Activated effector memory CD4-positive, alpha-beta T cell treated with Interleukin-2 at 50 U/mL for 16 hours (primary cell): Measurements from ENCODE around the gene EBLN1.
"Not testable (repeated sequence)": the region's sequence is repeated elsewhere in the genome, so short reads cannot be mapped to it uniquely, and the experiment has no call there.

Experiments used
- DNase-seq: peaks from one replicate; pipeline ENCODE4 v3.0.0-alpha.2; 2020

The EBLN1 gene

DNA sequence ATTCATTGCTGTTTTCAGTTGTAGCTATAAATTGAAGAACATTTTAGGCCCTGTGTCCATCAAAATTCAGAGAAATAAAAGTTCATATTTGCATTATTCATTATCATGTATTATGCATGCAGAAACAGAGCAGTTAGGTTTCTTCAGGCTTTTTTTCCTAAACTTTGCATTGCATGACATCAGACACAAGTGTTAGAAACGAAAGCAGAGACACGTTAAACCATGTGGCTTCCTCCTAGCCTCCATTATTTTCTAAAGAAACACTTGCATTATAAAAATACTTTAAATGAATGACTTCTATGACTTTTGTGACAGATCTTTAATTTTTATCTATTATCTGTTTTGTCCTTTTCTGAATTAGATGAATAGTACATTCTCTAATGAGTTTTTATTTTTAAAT, 8.8 kb upstream of the EBLN1 start:
- DNase-seq: no peak

- no peak for DNase-seq
Observed at GRCh38 chr10:22222236-22223190, 4.7 kb upstream of the EBLN1 start.

DNA sequence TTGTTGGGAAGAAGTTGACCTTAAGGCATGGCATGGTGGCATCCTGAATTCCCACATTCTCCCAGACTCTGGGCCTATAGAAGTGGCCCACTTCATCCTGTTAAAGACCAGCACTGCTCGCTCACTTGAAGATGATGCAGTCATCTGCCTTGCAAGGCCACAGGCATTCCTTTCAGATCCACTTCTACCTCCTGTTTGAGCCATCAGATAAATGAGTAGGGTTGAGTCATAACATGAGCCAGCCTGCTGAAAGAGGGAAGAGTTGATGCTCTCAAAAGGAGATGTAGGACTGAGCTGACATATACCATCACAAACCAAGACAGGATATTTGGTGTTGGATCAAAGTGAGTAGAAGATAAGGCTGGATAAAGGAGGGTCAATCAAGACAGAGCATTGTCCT, 1.5 kb upstream of the EBLN1 start:
- DNase-seq: no peak

GRCh38 chr10:22218448-22218847, 633 bp upstream of the EBLN1 start:
- no peak for DNase-seq

DNA sequence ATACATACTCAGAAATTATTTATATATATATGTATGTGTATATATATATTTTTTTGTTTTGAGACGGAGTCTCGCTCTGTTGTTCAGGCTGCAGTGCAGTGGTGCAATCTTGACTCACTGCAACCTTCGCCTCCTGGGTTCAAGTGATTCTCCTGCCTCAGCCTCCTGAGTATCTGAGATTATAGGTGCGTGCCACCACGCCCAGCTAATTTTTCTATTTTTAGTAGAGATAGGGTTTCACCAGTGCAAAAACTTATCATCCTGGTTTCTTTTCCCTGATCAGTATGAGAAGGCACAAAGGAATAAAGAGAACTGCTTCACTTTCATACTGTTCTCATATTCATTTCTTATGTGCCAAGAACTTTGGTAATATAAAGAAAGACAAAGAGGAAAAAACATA, 731 bp downstream of the EBLN1 start:
- DNase-seq: not testable (repeated sequence)

DNA sequence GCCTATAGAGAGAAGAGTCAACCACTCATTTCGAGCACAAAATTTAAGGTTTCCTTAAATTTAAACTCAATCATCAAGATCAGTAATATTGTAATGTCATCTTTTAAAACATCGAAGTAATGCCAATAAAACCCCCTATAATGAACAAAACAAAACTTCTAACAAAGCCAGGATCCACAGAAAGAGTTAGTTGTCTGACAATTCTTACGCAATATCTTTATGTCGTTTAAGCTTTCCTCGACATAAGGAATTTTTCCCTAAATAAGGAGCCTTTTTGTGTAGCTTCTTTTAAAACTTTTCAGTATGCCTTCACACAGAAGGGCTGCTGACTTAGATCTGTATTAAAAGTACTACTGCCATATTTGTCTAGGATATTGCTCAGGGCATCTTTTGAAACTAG, 7.5 kb downstream of the EBLN1 start:
- DNase-seq: no peak

- DNase-seq: no peak
Observed at GRCh38 chr10:22193945-22194344, 23.9 kb downstream of the EBLN1 start.

DNA sequence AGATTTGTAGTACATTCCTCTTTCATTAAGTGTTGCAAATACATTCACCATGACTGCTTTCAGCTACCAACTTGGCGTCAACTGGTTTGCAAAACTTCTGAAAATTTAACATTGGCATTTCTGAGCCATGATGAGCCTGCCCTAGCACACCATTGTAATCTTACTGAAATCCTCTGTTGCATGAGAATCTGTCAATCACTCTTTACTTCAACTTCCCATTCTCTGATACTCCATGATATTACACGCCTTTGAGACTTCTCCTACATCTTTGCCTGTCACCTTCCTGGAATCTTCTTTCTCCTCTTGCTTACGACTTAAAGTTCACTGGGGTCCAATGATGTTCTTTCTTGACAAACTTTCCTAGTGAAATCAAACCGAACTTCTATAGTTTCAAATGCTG, 32.2 kb downstream of the EBLN1 start:
- no peak for DNase-seq

- DNase-seq: no peak
Observed at GRCh38 chr10:22183771-22184461, 33.9 kb downstream of the EBLN1 start.

- no peak for DNase-seq
Observed at GRCh38 chr10:22180724-22181123, 37.1 kb downstream of the EBLN1 start.

- DNase-seq: no peak
Observed at GRCh38 chr10:22174442-22174841, 43.4 kb downstream of the EBLN1 start.

- DNase-seq: no peak
Observed at GRCh38 chr10:22171131-22171530, 46.7 kb downstream of the EBLN1 start.

GRCh38 chr10:22170582-22170981, 47.2 kb downstream of the EBLN1 start:
- no peak for DNase-seq

GRCh38 chr10:22159979-22160378, 57.8 kb downstream of the EBLN1 start:
- no peak for DNase-seq

DNA sequence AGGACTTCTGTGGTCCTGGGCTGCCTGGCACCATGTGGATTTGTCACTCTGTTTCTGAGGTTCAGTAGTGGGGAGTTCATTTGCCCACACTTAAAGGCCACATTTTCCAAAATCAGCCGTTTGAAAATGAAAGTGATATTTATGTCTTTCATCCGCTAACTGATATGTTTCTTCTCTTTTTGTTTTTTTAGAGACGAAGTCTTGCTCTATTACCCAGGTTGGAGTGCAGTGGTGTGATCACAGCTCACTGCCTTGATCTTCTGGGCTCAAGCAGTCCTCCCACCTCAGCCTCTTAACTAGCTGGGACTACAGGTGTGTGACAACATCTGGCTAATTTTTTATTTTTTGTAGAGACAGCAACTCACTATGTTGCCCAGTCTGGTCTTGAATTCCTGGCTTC, 58.6 kb downstream of the EBLN1 start:
- no peak for DNase-seq
